Chondrocyte (in vitro differentiated cells): ENCODE measurements around the gene SEC22B. TPM values are rescaled to one million over a fixed set of nuclear protein-coding genes. Genes with fewer than 3 reads are reported as not detected.
A peak's percentile ranks its signal among the peaks of the same experiment; 100 is the strongest.
"Not testable (repeated sequence)": the region's sequence is repeated elsewhere in the genome, so short reads cannot be mapped to it uniquely, and the experiment has no call there.

Experiments
- DNase-seq: peaks from one replicate; pipeline ENCODE4 v3.0.0; 2021; ENCODE audit warnings: mixed read lengths, low spot score
- H3K27ac Mint-ChIP-seq: one replicate; pipeline ENCODE4 v1.8.0; 2021; ENCODE audit warnings: mild to moderate bottlenecking, moderate library complexity, mixed read lengths; ENCODE audit not compliant: unreplicated experiment
- H3K27me3 Mint-ChIP-seq: 2 replicates; pipeline ENCODE4 v1.8.0; 2021; ENCODE audit warnings: low read depth, mixed read lengths
- H3K36me3 Mint-ChIP-seq: 2 replicates; pipeline ENCODE4 v1.8.0; 2021; ENCODE audit warnings: low read depth, mixed read lengths
- H3K4me1 Mint-ChIP-seq: 2 replicates; pipeline ENCODE4 v1.8.0; 2021; ENCODE audit warnings: low read depth, mild to moderate bottlenecking, mixed read lengths
- H3K4me3 Mint-ChIP-seq: one replicate; pipeline ENCODE4 v1.8.0; 2021; ENCODE audit warnings: mild to moderate bottlenecking, moderate library complexity, mixed read lengths; ENCODE audit not compliant: unreplicated experiment
- H3K9me3 Mint-ChIP-seq: 2 replicates; pipeline ENCODE4 v1.8.0; 2021; ENCODE audit warnings: low read depth, mixed read lengths
- CTCF ChIP-seq: fragments of 200-600 bp; sonication (generic); IDR thresholded peaks from 2 replicates; pipeline ENCODE4 v1.5.0; 2021; ENCODE audit warnings: antibody characterized with exemption, mild to moderate bottlenecking, moderate library complexity
- total RNA-seq: library from RNA; stranded (reverse); gene quantifications from 3 replicates; pipeline ENCODE4 v1.2.1, GENCODE V29; 2021

The SEC22B gene
- total RNA-seq, 1 donor from 2014 or later = 48.3 TPM

- peak; percentile 70 for TF ChIP-seq CTCF
- H3K4me1 Mint-ChIP-seq = peaks cover 30% of the 10 kb centered on the region
- H3K9me3 Mint-ChIP-seq = not testable (repeated sequence)
Measured at GRCh38 chr1:120145806-120146205, 30.5 kb downstream of the SEC22B start.

GRCh38 chr1:120144626-120145025 lies 31.7 kb downstream of the SEC22B start:
- H3K4me3 Mint-ChIP-seq, H3K36me3 Mint-ChIP-seq, H3K9me3 Mint-ChIP-seq, DNase-seq, H3K27me3 Mint-ChIP-seq: not testable (repeated sequence)
- Mint-ChIP-seq H3K27ac (peak overlapping the region; percentile 66), H3K4me1 (peaks cover 30% of the 10 kb centered on the region)

More at GRCh38 chr1:120145806-120146205, 30.5 kb downstream of the SEC22B start:
- not testable (repeated sequence) for H3K4me3 Mint-ChIP-seq, DNase-seq, H3K36me3 Mint-ChIP-seq, H3K27me3 Mint-ChIP-seq, H3K27ac Mint-ChIP-seq

- not testable (repeated sequence) for DNase-seq, H3K4me3 Mint-ChIP-seq
- H3K27ac Mint-ChIP-seq = peak overlapping the region; percentile 86
Measured at GRCh38 chr1:120144169-120144568, 32.2 kb downstream of the SEC22B start.

GRCh38 chr1:120143334-120143733 lies 33.0 kb downstream of the SEC22B start:
- H3K36me3 Mint-ChIP-seq, H3K4me3 Mint-ChIP-seq, DNase-seq, H3K27me3 Mint-ChIP-seq, H3K9me3 Mint-ChIP-seq: not testable (repeated sequence)
- peak overlapping the region; percentile 88 for H3K27ac Mint-ChIP-seq
- H3K4me1 Mint-ChIP-seq = peaks cover 30% of the 10 kb centered on the region
- TF ChIP-seq CTCF = peak; percentile 35

More at GRCh38 chr1:120144169-120144568, 32.2 kb downstream of the SEC22B start:
- not testable (repeated sequence) for H3K27me3 Mint-ChIP-seq, H3K9me3 Mint-ChIP-seq, H3K36me3 Mint-ChIP-seq
- peaks cover 30% of the 10 kb centered on the region for H3K4me1 Mint-ChIP-seq

- H3K27me3 Mint-ChIP-seq, H3K9me3 Mint-ChIP-seq, DNase-seq, H3K36me3 Mint-ChIP-seq: not testable (repeated sequence)
- Mint-ChIP-seq H3K4me3 (peak overlapping the region; percentile 23), H3K4me1 (peaks cover 30% of the 10 kb centered on the region), H3K27ac (peak overlapping the region; percentile 88)
Measured at GRCh38 chr1:120142512-120143263, 33.6 kb downstream of the SEC22B start.

- peaks cover 30% of the 10 kb centered on the region for H3K4me1 Mint-ChIP-seq
- DNase-seq, H3K27me3 Mint-ChIP-seq, H3K4me3 Mint-ChIP-seq, H3K9me3 Mint-ChIP-seq, H3K36me3 Mint-ChIP-seq: not testable (repeated sequence)
- H3K27ac Mint-ChIP-seq = peak overlapping the region; percentile 37
Measured at GRCh38 chr1:120141865-120142264, 34.5 kb downstream of the SEC22B start.

- H3K9me3 Mint-ChIP-seq, DNase-seq, H3K27ac Mint-ChIP-seq, H3K4me3 Mint-ChIP-seq, H3K36me3 Mint-ChIP-seq, H3K27me3 Mint-ChIP-seq: not testable (repeated sequence)
- peaks cover 30% of the 10 kb centered on the region for H3K4me1 Mint-ChIP-seq
Measured at GRCh38 chr1:120140656-120141265, 35.6 kb downstream of the SEC22B start.

GRCh38 chr1:120136086-120136485 lies 40.2 kb downstream of the SEC22B start:
- H3K36me3 Mint-ChIP-seq, DNase-seq, H3K9me3 Mint-ChIP-seq, H3K4me3 Mint-ChIP-seq, H3K27ac Mint-ChIP-seq, H3K27me3 Mint-ChIP-seq: not testable (repeated sequence)
- H3K4me1 Mint-ChIP-seq = peaks cover 10% of the 10 kb centered on the region

- H3K27me3 Mint-ChIP-seq, DNase-seq, H3K9me3 Mint-ChIP-seq, H3K36me3 Mint-ChIP-seq, H3K27ac Mint-ChIP-seq, H3K4me3 Mint-ChIP-seq: not testable (repeated sequence)
- peaks cover 11% of the 10 kb centered on the region for H3K4me1 Mint-ChIP-seq
Measured at GRCh38 chr1:120133928-120134325, 42.4 kb downstream of the SEC22B start.
